ENCODE measurements around the gene TTBK2. TPM values are rescaled to one million over a fixed set of nuclear protein-coding genes. Genes with fewer than 3 reads are reported as not detected.
"Not testable (repeated sequence)": the region's sequence is repeated elsewhere in the genome, so short reads cannot be mapped to it uniquely, and the experiment has no call there.

TTBK2 gene
- total RNA-seq, 1 donor from 2014 or later = 34.3 TPM

- DNase-seq = no peak
Observed at GRCh38 chr15:42825599-42825998, 95.0 kb downstream of the TTBK2 start.

- DNase-seq = no peak
Observed at GRCh38 chr15:42820811-42821210, 99.8 kb downstream of the TTBK2 start.

- DNase-seq = no peak
Observed at GRCh38 chr15:42819786-42820185, 100.8 kb downstream of the TTBK2 start.

- DNase-seq = no peak
Observed at GRCh38 chr15:42811433-42811832, 109.1 kb downstream of the TTBK2 start.

- DNase-seq = no peak
Observed at GRCh38 chr15:42808913-42809312, 111.7 kb downstream of the TTBK2 start.

- no peak for DNase-seq
Observed at GRCh38 chr15:42805266-42805665, 115.3 kb downstream of the TTBK2 start.

- no peak for DNase-seq
Observed at GRCh38 chr15:42804739-42805138, 115.8 kb downstream of the TTBK2 start.

GRCh38 chr15:42803436-42803835, 117.1 kb downstream of the TTBK2 start:
- DNase-seq = no peak

- DNase-seq = no peak
Observed at GRCh38 chr15:42802168-42802567, 118.4 kb downstream of the TTBK2 start.

GRCh38 chr15:42800731-42801474, 119.7 kb downstream of the TTBK2 start:
- no peak for DNase-seq

- no peak for DNase-seq
Observed at GRCh38 chr15:42798802-42799201, 121.8 kb downstream of the TTBK2 start.

GRCh38 chr15:42796955-42797782, 123.4 kb downstream of the TTBK2 start:
- DNase-seq = no peak

GRCh38 chr15:42788725-42789124, 131.9 kb downstream of the TTBK2 start:
- DNase-seq = no peak

GRCh38 chr15:42786978-42787377, 133.6 kb downstream of the TTBK2 start:
- no peak for DNase-seq

GRCh38 chr15:42785569-42785968, 135.0 kb downstream of the TTBK2 start:
- DNase-seq = no peak

GRCh38 chr15:42784705-42785104, 135.9 kb downstream of the TTBK2 start:
- DNase-seq = no peak

GRCh38 chr15:42782716-42783115, 137.9 kb downstream of the TTBK2 start:
- DNase-seq = no peak

GRCh38 chr15:42775416-42775815, 145.2 kb downstream of the TTBK2 start:
- no peak for DNase-seq

- DNase-seq = no peak
Observed at GRCh38 chr15:42772901-42773300, 147.7 kb downstream of the TTBK2 start.

GRCh38 chr15:42772144-42772543, 148.4 kb downstream of the TTBK2 start:
- no peak for DNase-seq

- not testable (repeated sequence) for DNase-seq
Observed at GRCh38 chr15:42766109-42766508, 154.5 kb downstream of the TTBK2 start.

- DNase-seq = not testable (repeated sequence)
Observed at GRCh38 chr15:42764154-42764731, 156.3 kb downstream of the TTBK2 start.

GRCh38 chr15:42761813-42762212, 158.8 kb downstream of the TTBK2 start:
- DNase-seq = not testable (repeated sequence)

All from occipital lobe (tissue), 2 donors.